GM10266 (cell line): ENCODE results near the gene ZNF503.

ENCODE experiments used
- DNase-seq: peaks from one replicate; pipeline ENCODE4 v3.0.0; 2012; ENCODE audit errors: extremely low spot score
- TF ChIP-seq, protein P1 (sequence below): IDR thresholded peaks from 2 replicates; pipeline ENCODE4 v1.5.1; 2012; ENCODE audit warnings: mild to moderate bottlenecking, low read depth; ENCODE audit not compliant: control insufficient read depth, insufficient read depth; ENCODE audit errors: missing control alignments

ZNF503 gene

DNA sequence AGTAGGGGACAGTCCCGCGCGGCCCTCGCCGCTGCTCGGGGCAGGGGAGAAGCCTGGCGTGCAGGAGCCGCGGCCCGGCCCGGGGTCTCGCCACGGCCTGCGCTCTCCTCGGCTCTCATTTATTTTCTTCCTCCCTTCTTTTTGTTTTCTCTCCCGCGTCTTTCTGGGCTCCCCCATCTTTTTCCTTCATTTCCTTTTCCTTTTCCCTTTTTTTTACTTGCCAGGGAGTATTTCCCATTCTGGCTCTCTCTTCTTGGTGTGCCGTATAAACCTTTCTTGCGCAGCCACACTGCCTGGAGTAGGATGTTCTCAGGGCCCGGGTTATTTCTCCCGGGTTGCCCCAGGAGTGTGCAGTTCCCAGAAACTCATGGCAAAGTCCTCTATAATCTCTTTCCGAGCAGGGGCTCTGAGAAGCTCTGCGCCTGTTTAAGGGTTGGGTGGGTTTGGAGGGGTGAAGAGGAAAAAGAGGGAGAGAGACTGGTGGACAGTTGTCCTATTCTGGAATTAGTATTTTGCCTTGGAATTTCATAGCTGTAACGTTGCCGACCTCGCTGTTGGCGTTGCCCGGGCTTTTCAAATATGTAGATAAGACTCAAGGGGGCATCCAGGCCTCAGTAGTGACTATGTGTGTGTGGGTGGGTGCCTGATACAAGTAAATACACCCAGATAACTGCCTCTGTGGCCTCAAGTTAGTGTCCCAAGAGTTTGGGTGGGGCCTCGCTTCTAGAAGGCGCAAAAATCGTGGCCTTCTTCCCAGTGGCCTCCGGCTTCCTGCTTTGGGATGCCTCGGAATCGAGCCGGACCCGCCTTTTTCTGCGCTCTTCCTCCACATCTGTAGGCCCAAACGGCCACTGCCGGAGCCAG is 4.3 kb upstream of the ZNF503 start:
- TF ChIP-seq, protein P1, sequence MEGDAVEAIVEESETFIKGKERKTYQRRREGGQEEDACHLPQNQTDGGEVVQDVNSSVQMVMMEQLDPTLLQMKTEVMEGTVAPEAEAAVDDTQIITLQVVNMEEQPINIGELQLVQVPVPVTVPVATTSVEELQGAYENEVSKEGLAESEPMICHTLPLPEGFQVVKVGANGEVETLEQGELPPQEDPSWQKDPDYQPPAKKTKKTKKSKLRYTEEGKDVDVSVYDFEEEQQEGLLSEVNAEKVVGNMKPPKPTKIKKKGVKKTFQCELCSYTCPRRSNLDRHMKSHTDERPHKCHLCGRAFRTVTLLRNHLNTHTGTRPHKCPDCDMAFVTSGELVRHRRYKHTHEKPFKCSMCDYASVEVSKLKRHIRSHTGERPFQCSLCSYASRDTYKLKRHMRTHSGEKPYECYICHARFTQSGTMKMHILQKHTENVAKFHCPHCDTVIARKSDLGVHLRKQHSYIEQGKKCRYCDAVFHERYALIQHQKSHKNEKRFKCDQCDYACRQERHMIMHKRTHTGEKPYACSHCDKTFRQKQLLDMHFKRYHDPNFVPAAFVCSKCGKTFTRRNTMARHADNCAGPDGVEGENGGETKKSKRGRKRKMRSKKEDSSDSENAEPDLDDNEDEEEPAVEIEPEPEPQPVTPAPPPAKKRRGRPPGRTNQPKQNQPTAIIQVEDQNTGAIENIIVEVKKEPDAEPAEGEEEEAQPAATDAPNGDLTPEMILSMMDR = no peak

DNA sequence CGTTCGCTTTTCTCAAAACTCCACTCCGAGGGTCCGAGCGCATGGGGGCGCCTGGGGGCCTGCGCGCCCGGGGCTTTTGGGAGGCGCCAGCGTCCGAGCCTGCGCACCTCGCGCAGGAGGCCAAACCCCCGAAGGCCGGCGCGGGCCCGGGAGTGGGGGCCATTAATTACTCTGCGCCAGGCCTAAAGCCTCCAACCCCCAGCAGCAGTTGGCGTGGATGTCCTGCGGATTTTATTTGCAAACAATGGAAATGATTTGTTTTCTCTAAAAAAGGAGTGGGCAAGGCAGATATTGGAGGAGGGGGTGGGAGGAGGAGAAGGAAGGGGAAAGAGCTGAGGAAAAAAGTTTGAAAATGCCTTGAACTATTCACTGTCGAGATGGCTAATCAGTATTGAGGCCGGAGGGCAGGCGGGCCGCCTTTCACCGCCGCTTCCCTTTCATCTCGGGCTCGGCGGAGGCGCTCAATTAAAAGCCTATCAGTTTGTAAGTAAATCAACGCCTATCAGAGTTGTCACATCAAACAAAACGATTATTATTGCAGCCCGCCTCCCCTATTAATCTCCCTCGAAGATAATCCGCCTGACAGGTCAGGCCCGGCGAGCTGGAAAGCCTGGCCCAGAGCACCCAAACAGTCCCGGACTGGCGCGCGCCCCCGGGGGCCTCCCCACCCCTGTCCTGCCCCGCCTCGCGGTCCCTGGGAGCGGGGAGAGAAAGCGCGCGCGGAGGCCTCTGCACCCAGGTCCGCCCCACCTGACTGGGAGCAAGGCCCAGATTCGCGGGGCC is 3.4 kb upstream of the ZNF503 start:
- TF ChIP-seq, protein P1 = no peak
- no peak for DNase-seq

More for the DNA sequence above, 4.3 kb upstream of the ZNF503 start:
- DNase-seq = no peak

DNA sequence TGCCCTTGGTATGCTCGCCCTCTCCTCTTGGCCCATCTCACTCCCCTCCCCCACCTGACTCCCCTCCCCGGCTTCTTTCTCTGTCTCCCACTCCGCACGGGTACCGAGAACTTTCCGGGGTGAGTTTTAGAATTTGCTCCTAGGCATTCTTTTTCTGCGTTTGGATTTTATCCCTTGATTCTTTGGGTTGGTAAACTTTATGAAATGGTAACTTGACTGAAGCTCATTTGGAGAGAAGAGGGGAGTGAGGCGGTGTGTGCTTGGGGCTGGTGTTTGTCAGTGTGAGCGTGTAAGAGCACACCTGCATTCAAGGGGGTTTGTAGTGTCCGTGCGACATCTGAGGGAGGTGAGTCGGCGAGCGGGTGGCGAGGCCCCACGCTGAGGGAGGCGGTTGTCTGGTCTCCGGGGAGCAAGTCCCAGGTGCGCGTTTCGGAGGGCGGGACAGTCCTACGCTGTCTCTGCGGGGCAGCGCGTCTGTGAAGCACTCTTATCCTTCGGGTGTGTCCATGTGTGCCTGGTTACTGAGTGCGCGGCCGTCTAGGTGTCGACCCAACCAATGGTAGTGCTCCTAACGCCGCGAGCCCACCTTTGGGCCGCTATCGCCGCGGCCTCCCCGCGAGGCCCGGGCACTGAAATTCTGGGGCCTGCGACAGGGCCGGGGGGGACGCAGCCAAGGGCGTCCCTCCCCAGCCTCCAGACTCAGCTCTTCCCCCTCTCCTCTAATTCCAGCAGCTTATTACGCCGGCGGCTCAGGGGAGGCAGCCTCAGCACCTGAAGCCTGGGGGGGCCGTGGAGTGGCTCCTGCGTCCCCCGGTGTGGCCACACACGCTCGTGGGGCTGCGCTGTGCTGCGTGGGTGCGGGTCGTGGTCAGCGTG is 2.6 kb upstream of the ZNF503 start:
- peak; percentile 49 for DNase-seq

DNA sequence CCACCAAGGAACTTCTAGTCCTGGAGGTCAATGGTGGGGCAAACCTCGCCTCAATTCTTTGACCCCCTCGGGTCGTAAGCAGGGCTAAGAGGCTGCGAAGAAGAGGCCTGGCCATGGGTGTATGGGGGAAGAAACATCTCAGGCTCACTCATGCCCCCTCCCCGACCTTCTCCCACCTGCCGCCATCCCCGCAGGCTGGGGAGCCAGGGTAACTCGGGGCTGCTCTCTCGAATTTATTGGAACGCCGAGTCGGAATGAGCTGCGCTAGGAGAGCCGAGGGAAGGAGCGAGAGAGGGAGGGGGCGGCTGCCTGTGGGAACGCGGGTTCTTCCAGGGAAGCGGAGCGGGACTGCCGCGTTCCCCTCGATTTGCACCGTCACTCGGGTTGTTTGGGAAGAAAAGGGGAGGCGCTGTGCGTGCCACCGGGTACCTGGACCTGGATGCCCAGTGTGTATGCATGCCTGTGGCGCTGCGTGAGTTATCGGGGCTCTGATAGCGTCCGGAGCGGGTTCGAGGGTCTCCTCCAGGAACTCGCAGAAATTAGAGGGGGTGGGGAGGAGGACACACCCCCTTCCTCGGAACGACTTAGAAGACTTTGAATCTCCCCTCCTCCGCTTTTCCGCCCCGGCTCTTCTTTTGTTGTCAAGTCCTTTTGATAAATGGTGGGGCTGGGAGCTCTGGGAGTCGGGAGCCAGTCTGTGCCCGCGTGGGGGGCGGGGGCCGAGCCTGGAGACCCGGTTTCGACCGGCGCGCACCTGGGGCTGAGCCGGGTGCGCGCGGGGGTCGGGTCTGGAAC is 1.8 kb upstream of the ZNF503 start:
- TF ChIP-seq, protein P1 = no peak
- peak; percentile 53 for DNase-seq

More for the DNA sequence above, 2.6 kb upstream of the ZNF503 start:
- TF ChIP-seq, protein P1 = no peak

DNA sequence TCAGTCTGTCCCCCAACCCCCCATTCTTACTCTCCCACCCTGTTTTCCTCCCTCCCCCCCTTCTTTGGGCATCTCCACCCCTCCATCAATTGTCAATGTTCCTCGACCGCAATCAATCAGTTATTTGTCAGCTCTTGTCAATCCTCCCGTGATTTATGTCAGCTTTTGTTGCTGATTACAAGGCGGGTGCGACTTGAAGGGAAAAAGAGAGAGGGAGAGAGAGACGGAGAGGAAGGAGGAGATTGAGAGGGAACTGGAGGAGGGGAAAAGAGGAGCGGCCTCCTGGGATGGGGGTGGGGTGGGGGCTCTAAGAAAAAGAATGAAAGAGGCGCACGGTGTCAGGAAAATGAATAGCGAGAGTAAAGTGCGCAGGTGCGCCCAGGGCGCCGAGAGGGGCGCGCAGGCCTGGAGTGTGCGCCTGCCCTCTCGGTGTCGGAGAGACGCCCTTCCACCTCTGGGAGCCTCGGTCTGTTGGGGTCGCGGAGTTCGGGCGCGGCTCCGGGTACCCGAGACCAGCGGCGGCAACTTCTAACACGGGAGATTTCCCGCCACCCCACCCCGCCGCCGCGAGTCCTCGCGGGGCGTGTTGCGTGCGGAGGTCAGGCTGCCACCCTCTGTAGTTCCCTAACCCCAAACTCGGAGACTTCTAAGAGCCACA is 1.1 kb upstream of the ZNF503 start:
- no peak for DNase-seq
- TF ChIP-seq, protein P1 = no peak
